GM20431 (cell line): ENCODE data around the gene OLFM3.

ENCODE experiments used
- in situ Hi-C: fragments of 300-500 bp; cut with MseI, MboI; formaldehyde crosslinking; loops from one replicate; pipeline ENCODE4 v1.15.0; 2020; ENCODE audit warnings: low sequenced_read_pairs; ENCODE audit not compliant: unreplicated experiment

OLFM3 gene

DNA sequence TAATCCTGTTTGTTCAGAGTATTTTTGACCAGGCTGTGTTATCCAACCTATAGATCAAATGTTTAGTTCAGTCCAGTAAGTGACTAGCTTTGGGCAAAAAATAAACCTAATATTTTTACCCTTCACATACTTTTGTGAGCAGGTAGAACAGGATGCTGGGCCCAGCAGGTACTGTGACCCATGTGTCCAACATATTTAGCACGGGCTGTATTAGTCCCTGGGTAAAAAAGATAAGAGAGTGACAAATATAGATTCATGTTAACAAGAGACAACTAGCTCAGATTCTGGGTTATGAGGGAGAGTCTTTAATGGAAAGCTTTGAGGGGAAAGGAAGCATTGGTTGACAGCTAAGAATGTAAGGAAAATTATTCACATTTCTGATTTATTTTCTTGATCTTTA lies 43.1 kb downstream of the OLFM3 start:
- in situ Hi-C loops = no loop called here

DNA sequence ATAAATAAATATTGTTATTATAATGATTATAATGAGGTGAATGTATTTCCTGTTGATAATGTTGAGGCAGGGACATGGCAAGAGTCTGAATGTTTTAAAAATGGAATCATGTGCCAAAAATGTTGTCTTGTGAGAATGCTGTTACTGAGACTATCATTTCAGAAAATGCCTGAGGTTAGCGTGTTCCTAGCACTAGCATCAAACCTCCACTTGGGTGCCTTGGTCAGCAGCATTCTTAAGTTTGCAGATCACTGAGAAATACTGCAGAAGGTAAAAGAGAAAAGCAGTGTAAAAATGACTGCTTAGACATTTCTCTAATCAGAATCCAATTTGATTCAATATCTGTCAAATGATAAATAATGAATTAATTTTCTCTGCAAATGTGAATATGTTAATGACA lies 50.8 kb downstream of the OLFM3 start:
- in situ Hi-C loops = no loop called here

DNA sequence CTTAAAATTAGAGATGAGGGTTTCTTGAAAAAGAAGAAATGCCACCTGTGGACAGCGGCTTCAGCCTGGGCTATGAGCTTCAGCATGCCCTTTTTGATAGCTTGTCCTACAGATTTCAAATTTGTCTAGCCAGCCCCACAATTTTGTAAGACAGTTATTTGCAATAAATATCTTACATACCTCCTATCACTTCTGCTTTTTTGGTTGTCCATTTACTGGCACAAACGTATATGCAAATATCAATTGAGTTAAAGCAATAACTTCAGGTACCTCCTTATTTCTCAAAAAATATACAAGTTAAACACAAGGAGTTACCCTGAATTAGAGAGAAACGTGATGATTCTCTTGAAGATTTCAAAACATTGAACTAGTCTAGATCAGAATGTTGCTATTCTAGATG lies 53.5 kb downstream of the OLFM3 start:
- in situ Hi-C loops = no loop called here

DNA sequence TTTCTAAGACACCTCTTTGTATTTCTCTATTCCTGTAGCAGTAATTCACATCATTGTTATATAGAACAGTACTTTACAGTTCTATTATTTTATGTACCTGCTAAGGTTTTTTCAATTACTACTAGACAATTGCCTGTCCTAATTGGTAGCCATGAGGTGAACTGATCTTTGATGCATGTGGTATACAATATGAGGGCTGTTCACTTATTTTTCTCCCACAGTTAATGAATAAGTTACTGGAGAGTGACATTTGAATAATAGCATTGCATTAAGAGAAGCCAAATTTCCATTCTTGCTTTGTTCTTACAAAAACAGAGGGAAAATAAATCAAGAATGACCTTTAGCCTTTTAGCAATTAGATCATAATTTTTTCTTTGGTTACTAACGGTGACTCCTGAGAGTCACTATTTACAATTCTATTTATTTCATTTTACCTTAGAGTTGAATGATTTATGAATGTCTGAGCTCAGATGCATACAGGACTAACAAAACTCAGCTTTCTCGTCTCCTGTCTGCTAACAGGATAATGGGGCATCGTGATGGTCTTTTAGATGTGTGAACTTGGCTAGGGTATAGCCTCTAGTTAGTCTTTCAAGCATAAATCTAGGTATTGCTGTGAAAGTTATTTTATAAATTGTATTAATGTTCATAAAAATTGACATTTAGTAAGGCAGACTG lies 54.1 kb downstream of the OLFM3 start:
- in situ Hi-C loops = no loop called here

DNA sequence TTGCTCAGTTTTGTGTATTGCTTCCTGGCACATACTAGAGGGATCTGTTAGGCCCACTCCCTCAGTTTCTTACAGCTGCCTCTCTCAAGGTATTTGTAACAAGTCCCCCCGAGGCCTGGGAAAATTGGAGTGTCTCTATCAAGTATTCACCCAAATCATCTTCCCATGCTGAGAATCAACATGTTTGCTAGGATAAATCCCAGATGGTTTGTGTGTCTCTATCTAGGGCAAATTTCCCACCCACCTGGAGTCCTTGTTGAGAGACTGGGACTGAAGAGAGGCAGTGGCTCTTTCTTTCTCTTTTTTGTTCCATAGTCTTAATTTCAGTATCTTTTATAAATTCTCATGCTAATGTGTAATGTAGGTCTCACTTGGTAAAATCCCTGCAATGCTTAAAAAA lies 58.0 kb downstream of the OLFM3 start:
- in situ Hi-C loops = no loop called here

DNA sequence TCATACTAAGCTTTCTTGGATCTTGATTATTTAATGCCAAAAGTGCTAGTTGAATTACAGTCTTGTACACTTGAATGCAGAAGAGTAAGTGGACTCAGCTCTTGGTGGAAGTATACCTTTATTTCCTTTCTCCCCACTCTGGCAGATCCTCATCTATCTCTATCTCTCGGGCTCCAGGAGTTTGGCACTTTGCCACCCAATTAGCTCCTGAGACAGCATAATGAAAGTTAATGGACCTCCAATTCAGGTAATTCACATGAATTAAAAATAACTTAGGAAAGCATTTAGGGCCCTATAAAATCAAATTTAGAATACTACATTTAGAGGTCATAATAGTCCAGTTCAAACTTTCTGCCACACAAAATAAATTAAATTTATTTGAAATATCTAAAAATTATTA lies 67.4 kb downstream of the OLFM3 start:
- in situ Hi-C loops = no loop called here

DNA sequence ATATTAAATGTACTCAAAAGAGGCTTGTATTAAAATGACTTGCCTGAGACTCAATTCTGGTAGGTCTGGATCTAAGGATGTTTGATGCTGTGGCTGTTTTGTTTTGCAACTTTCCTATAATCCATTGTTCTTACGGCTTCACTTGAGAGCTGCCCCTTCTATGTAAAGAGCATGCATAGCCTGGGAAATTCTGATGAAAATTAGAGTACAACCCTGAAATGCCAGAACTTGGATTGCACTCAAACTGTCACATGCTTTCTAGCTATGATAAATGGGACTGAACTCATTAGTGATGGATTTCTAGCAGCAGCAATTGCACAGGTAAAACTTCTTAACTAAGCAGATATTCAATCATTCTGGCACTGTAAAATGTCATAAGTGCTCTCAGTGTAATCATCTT lies 67.9 kb downstream of the OLFM3 start:
- in situ Hi-C loops = no loop called here

DNA sequence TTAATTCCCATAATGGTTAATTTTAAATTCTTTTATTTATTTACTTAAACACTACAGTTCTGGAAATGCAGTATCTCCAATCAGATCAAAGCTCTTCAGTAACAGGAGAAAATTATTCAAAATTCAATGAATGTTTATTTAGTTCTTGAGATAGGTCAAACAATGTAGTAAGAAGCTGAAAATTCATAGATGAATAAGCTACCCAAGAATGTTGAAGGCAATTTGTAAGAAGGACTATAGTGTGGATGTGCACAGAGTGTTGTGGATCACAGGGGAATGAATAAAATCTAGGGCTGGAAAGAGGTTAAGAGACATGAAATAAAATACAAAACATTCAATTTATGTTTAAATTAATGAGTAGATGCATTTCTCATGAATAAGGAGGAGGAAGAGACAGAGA lies 72.0 kb downstream of the OLFM3 start:
- in situ Hi-C loops = no loop called here

DNA sequence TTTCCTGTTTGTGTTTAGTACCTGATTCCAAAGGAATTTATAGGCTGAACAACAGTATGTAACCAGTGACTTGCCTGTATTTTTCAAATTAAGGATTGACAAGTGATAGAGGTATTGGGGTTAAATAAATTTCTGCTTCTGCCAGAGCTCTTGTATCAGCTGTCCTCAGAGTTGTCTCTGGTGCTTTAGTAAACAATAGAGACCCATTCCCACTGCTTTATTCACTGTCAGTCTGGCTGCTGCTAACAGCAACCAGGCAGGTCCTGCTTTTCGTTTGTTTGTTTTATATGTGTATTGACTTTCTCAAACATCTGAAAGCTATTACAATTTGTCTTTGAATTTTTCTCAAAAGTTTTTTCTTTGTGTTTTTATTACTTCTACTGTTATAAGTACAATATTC lies 76.1 kb downstream of the OLFM3 start:
- in situ Hi-C loops = no loop called here

DNA sequence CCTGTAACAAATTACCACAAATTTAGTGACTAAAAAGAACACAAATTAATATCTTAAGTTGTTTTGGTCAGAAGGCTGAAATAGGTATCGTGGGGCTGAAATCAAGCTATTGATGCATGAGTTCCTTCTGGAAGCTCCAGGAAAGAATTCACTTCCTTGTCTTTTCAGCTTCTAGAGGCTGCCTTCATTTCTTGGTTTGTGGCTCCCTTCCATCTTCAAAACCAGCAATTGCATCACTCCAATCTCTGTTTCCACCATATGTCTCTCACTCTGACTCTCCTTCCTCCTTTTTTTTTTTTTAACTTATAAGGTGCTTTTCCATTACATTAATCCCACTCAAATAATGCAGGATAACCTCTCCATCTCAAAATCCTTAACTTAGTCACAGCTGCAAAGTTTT lies 78.4 kb downstream of the OLFM3 start:
- in situ Hi-C loops = no loop called here

DNA sequence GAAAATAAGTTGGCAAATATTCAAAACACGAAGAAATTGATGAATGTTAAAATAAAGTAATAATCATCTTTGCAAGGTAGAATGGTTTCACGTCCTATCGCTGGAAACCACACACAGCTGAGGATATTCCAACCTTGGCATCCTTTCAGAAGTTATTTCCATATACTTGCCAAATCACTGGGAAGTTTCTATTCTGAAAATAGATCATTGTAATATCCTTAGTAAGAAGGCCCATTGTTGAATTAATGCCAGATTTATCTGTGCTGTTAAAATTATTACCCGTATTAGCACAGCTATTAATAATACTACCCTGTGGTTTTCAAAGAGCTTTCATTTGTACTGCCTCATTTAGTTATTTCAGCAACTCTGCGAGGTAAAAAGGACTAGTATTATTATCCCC lies 81.1 kb downstream of the OLFM3 start:
- in situ Hi-C loops = no loop called here

DNA sequence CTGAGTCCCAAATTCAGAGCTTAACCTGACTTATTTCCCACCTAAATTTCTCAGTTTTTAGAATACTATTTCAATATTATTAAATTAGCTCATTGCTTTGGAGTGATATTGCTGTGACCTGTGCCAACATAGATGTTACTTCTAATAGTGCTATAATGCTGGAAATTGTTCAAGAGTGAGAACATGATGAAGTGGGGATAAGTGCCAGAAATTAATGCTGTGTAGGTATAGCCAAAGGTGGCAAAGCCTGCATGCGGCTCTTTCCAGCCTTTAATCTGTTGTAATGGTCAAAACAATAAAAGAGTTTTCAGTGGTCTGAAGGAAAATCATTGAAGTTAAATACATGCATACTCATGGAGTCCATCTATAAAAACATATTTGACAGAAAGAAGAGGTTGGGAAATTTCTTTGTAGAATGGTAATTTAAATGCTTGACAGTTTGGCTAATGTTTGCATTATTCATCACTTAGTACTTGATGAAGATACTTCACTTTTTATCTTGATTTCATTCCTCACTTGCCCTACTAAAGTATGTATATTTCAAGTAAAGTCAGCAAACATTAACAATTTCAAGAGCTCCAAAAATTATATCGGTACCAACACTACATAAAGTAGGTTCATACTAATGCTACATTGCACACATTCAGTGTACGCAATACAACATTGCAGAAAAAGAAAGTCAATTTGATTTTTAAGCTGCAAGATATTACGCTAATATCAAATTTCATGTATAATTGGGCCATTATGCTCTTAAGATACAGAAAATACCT lies 82.1 kb downstream of the OLFM3 start:
- in situ Hi-C loops = no loop called here

DNA sequence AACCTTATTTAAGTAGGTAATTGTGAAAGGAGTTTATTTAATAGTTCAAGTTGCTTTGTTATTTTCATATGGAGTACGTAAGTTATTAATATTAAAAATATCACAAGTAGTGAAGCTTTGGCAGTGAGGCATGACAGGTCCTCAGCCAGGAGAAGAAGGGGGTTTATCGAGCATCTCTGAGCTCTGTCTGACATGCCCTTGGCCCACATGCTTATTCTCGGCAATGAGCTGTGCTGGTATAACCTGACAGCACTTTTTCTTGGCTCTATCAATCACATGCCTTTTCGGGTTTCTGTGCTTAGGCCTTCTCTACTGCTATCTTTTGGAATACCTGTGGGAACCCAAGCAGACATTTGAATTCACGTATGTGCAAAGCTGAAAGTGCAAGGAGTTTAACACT lies 84.8 kb downstream of the OLFM3 start:
- in situ Hi-C loops = no loop called here

DNA sequence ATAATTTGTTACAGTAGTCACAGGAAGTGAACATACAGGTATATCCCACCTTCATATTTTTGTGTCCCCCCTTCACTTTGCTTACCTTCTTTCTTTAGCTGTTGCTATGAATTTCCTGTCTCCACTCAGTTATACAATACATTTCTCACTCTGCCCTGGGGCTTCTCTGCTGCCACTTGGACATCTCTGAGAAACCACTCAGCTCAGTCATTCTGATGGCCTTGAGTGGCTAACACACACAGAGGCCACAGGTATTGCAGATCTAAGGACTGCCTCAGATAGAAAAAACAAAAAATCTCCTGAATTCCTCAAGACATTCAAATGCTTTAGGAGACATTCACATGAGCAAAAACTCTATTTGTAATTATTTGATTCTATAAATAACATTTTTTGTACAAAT lies 87.7 kb downstream of the OLFM3 start:
- in situ Hi-C loops = no loop called here

DNA sequence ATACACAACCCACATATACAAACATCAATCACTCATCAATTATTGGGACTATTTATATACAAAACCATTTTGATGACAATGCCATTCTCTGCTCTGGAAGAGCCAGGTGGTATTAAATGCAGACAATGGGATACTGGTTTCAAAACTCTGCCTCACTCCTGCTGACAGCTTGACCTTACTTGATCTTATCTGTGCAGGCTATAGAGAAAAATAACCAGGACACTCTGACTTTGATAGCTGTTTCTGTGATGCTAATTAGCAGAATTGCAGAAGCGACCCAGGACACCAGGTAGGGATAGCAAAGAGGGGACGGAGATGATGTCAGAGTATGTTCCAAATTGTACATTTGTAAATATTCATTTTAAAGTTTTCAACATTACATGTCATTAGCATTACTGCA lies 89.5 kb downstream of the OLFM3 start:
- in situ Hi-C loops = no loop called here

DNA sequence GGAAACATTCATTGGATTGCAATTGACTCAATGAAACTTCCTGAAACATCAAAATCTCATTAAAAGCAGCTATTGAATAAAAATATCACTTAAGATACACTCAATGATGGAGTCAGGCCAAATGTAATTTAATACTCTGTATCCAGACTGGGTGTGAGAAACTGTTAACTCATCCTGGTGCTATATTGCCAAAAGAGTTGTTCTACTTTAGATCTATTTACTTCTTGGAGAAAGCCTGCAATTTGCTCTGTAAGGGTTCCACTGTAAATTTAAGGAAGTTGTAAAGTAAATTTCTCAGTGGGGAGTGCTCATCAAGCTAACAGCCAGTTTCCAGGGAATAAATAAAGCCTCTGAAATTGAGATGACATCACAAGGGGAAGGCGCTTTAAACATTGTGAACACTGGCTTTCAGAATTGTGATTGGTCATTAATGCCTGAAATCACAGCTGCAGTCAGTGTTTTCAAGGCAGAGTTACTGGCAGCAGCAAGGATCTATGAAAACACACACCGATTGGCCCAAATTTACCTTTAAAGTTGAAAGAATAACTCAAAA lies 91.4 kb downstream of the OLFM3 start:
- in situ Hi-C loops = no loop called here

DNA sequence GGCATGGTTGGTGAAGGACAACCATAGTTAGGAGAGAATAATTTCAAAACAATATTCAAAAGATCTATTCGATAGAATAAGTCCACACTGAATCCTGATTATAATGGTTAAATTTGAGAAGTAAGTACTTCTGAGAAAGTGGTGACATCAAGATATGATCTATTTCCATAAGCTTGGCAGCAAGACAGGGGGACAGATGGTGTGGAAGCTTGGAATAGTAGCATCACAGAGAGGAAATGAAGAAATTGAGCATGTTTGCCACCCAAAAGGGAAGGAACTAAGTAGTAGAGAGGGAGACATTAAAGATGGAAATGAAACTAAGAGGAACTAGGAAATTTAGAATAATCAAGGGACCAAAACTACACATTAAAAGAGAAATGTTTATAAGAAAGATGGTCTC lies 94.5 kb downstream of the OLFM3 start:
- in situ Hi-C loops = no loop called here

DNA sequence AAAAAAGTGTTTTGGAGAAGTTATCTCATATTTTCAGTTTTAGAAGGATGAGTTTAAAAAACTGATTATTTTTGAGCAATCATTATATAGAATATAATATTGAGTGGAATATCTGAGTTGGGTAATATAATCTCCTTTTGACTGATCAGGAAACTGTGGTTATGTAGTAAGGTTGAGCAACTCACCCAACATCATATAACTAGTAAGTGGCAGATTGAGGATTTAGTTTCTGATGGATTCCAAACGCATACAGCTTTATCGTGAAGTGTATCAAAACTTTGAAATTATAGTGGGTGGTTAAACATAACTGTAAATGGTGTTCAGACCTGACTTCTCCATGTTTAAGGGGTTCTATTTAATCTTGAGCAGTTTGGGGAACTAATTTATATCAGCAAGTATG lies 98.6 kb downstream of the OLFM3 start:
- in situ Hi-C loops = no loop called here

DNA sequence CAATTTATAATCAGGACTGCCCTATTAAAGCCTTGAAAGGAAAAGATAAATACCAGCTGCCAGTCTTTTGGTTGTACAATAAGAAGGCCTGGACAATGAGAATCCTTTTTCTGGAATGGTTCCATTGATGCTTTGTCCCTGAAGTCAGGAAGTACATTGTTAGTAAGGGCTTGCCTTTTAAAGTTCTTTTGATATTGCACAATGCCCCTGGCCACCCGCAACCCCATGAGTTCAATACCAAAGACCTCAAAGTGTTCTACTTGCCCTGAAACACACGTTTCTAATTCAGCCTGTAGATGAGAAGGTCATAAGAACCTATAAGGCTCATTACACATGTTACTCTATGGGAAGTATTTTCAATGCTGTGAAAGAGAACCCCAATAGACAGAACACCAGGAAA lies 112.1 kb downstream of the OLFM3 start:
- in situ Hi-C loops = no loop called here

DNA sequence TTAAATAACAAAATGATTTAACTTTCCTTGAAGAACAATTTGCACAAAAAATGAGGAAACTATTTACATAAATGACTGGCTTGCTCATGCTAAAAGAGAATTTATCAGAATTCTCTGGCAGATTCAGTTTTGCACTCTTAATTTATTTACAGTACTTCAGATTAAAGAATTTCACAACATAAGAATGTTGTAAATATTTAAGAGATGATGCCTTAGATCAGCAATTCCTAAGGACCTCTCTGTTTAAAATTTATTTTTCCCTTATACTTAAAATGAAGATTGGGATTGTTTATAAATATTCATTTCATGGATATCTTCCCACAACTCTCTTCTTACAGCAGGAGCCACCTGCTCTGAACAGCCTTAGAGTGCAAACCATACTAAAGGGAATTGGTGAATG lies 120.8 kb downstream of the OLFM3 start:
- in situ Hi-C loops = no loop called here

DNA sequence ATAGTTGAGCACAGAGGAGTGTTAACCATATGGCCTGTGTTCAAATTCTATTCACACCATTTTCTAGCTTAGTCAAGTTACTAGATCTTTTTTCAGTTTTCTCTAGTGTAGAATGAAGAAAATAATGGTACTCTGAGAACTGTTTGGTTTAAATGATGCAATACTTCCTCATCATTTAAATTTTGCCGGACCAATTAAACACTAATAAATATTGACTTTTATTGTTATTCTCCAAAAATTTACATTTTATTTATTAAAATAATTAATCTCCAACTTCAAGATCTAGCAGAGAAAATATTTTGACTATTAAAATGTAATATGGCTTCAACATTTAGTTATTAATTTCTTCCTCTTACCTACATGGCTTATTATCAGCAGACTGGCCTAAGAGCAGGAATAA lies 123.1 kb downstream of the OLFM3 start:
- in situ Hi-C loops = no loop called here

DNA sequence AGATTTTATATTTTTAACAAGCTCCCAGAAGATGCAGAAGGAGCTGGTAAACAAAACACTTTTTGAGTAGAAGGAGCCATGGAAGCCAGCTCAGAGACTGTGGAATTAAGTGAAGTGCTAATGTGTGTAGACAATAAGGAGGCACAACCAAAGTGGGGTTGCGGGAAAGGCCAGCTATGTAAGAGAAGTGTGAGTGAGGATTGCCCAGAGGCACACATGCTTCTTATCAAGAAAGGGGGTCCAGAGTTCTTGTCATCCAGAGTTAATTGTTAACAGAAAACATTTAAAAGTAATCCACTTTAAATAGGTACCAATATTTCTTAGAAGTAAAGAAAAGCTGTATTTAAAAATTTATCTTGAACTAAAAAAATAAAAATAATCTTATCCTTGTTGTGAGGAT lies 136.8 kb downstream of the OLFM3 start:
- in situ Hi-C loops = no loop called here
